ENCODE measurements around the gene CLK2. TPM values are rescaled to one million over a fixed set of nuclear protein-coding genes. Genes with fewer than 3 reads are reported as not detected.
"Not testable (repeated sequence)": the region's sequence is repeated elsewhere in the genome, so short reads cannot be mapped to it uniquely, and the experiment has no call there.

The CLK2 gene
- total and polyA plus RNA-seq, 2 of the 8 experiments (the other 6 are each of a cell fraction or from before 2014, with no cell fraction given) = 62.2 to 76.0 TPM

- TF ChIP-seq RNF2 (IDR thresholded peaks at IDR 0.05; ENCODE audit: borderline replicate concordance, low read depth, low read length, missing control alignments, poor library complexity, severe bottlenecking) (no peak), PHF8 (conservative IDR thresholded peaks at IDR 0.05; ENCODE audit: low read depth, low read length) (no peak), SP2 (IDR thresholded peaks at IDR 0.05; ENCODE audit: low read length) (no peak), KDM1A (IDR thresholded peaks at IDR 0.05; ENCODE audit: borderline replicate concordance, low read length) (no peak)
Observed at GRCh38 chr1:155218854-155219591, 54.3 kb downstream of the CLK2 start (continued).

- H3K9ac ChIP-seq (replicated peaks in 1 of 4; ENCODE audit: extremely low read depth in 1 of 4, low read depth in 3 of 4, low read length in 3 of 4); H3K79me1 ChIP-seq (ENCODE audit: low read depth, low read length); H3K79me2 ChIP-seq (ENCODE audit: control insufficient read depth in 1 of 2, insufficient read depth in 2 of 2, low read length in 2 of 2); H2BK5ac ChIP-seq (ENCODE audit: low read depth, low read length); H3K4me3 ChIP-seq (ENCODE audit: extremely low read depth in 1 of 4, insufficient read depth in 2 of 4, low read depth in 3 of 4, low read length in 4 of 4); H3K4me2 ChIP-seq (ENCODE audit: insufficient read depth in 1 of 2, low read depth in 2 of 2, low read length in 2 of 2); H4K8ac ChIP-seq (ENCODE audit: extremely low read depth, insufficient read depth, low read length); H4K5ac ChIP-seq (ENCODE audit: insufficient read length, low read depth, low read length); H3K18ac ChIP-seq (ENCODE audit: extremely low read depth, low read length); H2BK120ac ChIP-seq (replicated peaks; ENCODE audit: low read depth, low read length); DNase-seq (ENCODE audit: low read depth in 1 of 2, low spot score in 2 of 2); H3K27me3 ChIP-seq (replicated peaks in 1 of 4; ENCODE audit: control insufficient read depth in 3 of 4, extremely low read depth in 1 of 4, insufficient read depth in 3 of 4, low read length in 3 of 4); FAIRE-seq; H3K4me1 ChIP-seq (replicated peaks in 1 of 4; ENCODE audit: control insufficient read depth in 3 of 4, insufficient read depth in 4 of 4, low read length in 3 of 4); H3K23me2 ChIP-seq (ENCODE audit: low read depth, low read length); H3K56ac ChIP-seq (replicated peaks; ENCODE audit: insufficient read length, low read depth, low read length); H2BK12ac ChIP-seq (ENCODE audit: low read depth, low read length); H2BK15ac ChIP-seq (ENCODE audit: low read length); H3K36me3 ChIP-seq (ENCODE audit: control insufficient read depth in 2 of 4, insufficient read depth in 4 of 4, low read length in 3 of 4); H2BK20ac ChIP-seq (ENCODE audit: low read length); H3K14ac ChIP-seq (ENCODE audit: insufficient read length); H3K9me3 ChIP-seq (ENCODE audit: insufficient read depth in 2 of 2, low read depth in 1 of 2, low read length in 1 of 2); H3K27ac ChIP-seq (ENCODE audit: low read depth, low read length); H2AFZ ChIP-seq (ENCODE audit: low read length); H3K4ac ChIP-seq (replicated peaks; ENCODE audit: insufficient read length, low read depth, low read length); H4K20me1 ChIP-seq (replicated peaks in 1 of 2; ENCODE audit: control insufficient read depth in 1 of 2, insufficient read depth in 2 of 2, low read length in 2 of 2); H2AK5ac ChIP-seq (ENCODE audit: low read depth, low read length); CTCF ChIA-PET (ENCODE audit: partially characterized antibody); H4K91ac ChIP-seq (replicated peaks; ENCODE audit: insufficient read length, low read length); H3K23ac ChIP-seq (ENCODE audit: insufficient read length): not testable (repeated sequence)
- WGBS, 2 experiments (ENCODE audit: extremely low coverage in 1 of 2, insufficient coverage in 1 of 2, insufficient read length in 1 of 2, insufficient replicate concordance in 2 of 2, low coverage in 1 of 2, low lambda C conversion rate in 2 of 2, missing lambda C conversion rate in 1 of 2) = 83% methylated on average over 2 of the region's 10 CpGs; no CpG with 5 or more reads in 1 of the 2 experiments
- POLR2A ChIA-PET (ENCODE audit: partially characterized antibody) = interaction anchor here (1.3 to 2.3 kb wide), 2 partner anchors 8 to 13 kb away, joined by 4 to 6 read pairs; no protein-coding TSS in a partner anchor
Observed at GRCh38 chr1:155214702-155215101, 58.6 kb downstream of the CLK2 start.

All from H1 (cell line).